Measurements from ENCODE around the gene FAM13C. TPM values are rescaled to one million over a fixed set of nuclear protein-coding genes. Genes with fewer than 3 reads are reported as not detected.

Gene FAM13C
- total RNA-seq, 2 donors from 2014 or later = 1.8 to 6.4 TPM

- DNase-seq (no peak), ATAC-seq (no peak)
- intact Hi-C loops (cut with DNase I, micrococcal nuclease) = no loop called here
These were observed 146.0 kb downstream of the FAM13C start for GRCh38 chr10:59216178-59216869.

- DNase-seq (no peak), ATAC-seq (no peak)
- intact Hi-C loops (cut with DNase I, micrococcal nuclease) = no loop called here
These were observed 148.2 kb downstream of the FAM13C start for GRCh38 chr10:59214160-59214559.

DNA sequence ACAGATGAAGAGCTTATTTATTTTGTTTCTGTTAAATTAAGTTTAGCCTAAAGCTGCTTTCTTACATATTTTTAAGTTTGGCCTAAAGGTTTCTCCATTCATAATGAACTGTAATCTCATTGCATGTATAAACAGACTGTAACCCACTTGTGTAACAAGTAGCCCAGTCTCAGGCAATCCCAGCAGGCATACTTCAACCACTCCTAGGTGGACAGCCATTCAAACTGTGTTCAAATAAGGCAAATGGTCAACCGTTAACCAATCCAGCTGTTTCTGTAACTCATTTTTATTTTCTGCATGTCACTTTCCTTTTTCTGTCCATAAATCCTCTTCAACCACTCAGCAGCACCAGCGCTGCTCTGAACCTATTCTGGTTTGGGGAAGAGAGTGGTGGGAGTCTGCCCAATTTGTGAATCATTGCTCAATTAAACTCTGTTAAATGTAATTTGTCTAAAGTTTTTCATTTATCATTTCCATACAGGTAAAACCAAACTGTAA lies 150.0 kb downstream of the FAM13C start:
- intact Hi-C loops (cut with DNase I, micrococcal nuclease) = no loop called here
- no peak for DNase-seq
- ATAC-seq = no peak

DNA sequence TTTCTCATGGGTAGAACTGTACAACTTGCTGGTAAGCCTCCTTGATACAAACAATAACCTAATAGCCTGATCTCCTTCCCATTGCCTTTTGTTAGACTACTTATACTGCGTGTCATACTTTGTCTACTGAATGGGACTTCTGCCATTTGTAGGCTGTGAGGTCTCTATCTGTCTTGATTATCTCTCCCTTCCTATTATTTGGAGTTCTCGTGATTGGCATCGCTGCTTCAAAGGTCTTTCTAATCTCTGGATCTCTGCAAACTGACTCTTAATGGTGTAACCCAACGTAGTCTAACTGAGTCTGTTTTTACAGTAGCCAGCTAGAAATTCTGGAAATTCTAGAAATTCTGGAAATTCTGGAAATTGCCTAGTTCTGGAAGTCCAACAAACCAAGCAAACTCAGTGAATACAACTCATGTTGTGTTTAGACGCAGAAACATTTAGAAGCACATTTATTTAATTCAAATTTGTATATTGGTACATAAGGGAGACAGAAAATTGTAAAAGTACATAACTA lies 156.1 kb downstream of the FAM13C start:
- DNase-seq (no peak), ATAC-seq (no peak)
- intact Hi-C loops (cut with DNase I, micrococcal nuclease) = no loop called here

Other genes starting within 250 kb of the FAM13C start
- gene PHYHIPL, start 185.9 kb downstream of the FAM13C start, total RNA-seq = under 1 TPM; 0.27 to 0.45 TPM

All from left colon (tissue), 2 donors.